K562 (cell line): ENCODE measurements around the gene PPT1. TPM values are rescaled to one million over a fixed set of nuclear protein-coding genes. Genes with fewer than 3 reads are reported as not detected.

ENCODE experiments used
- ARID1B ChIP-seq: fragments of 450-650 bp; IDR thresholded peaks from 2 replicates; pipeline ENCODE4 v1.6.1; 2016; ENCODE audit warnings: antibody characterized with exemption, mild to moderate bottlenecking, inconsistent platforms
- CBFA2T3 ChIP-seq: fragments of 450-650 bp; IDR thresholded peaks from 2 replicates; pipeline ENCODE4 v1.6.1; 2017
- CBX3 ChIP-seq, 2 experiments: IDR thresholded peaks; 1 replicate in 1 of 2; 2 replicates in 1 of 2; pipeline ENCODE4 v1.6.1; 2012; ENCODE audit warnings: inconsistent platforms in 2 of 2, low read length in 2 of 2, borderline replicate concordance in 1 of 2, control low read depth in 1 of 2
- DPF2 ChIP-seq: fragments of 450-650 bp; IDR thresholded peaks from 2 replicates; pipeline ENCODE4 v1.6.1; 2016
- EHMT2 ChIP-seq: fragments of 450-650 bp; IDR thresholded peaks from 2 replicates; pipeline ENCODE4 v1.6.1; 2018; ENCODE audit warnings: antibody characterized with exemption
- FOXK1 ChIP-seq: sonication (generic); formaldehyde crosslinking; IDR thresholded peaks from 2 replicates; pipeline ENCODE4 v1.8.0; 2022; ENCODE audit warnings: missing genetic modification reagents, mild to moderate bottlenecking, borderline replicate concordance
- GABPA ChIP-seq: fragments of 200-800 bp; sonication (Bioruptor generic); conservative IDR thresholded peaks from 2 replicates; pipeline ENCODE4 v1.6.1; 2016; ENCODE audit warnings: low read depth, missing genetic modification characterization, missing compliant biosample characterization
- GATA2 ChIP-seq: sonication (generic); formaldehyde crosslinking; IDR thresholded peaks from 2 replicates; pipeline ENCODE4 v1.4.0; 2020; ENCODE audit warnings: mild to moderate bottlenecking, missing genetic modification reagents
- NCOR1 ChIP-seq: fragments of 450-650 bp; IDR thresholded peaks from 2 replicates; pipeline ENCODE4 v1.6.1; 2016; ENCODE audit warnings: mild to moderate bottlenecking, moderate library complexity
- TAL1 ChIP-seq: fragments of 450-650 bp; IDR thresholded peaks from 2 replicates; pipeline ENCODE4 v1.6.1; 2016; ENCODE audit warnings: mild to moderate bottlenecking
- ZFP36 ChIP-seq: fragments of 150-350 bp; IDR thresholded peaks from 2 replicates; pipeline ENCODE4 v1.6.1; 2018; ENCODE audit warnings: low read length, low read depth; ENCODE audit not compliant: partially characterized antibody
- polyA plus RNA-seq, 8 experiments: library from polyadenylated mRNA; depleted of rRNA in 4 of 8; stranded (reverse) in 5 of 8; unstranded in 3 of 8; fragments of >200 nt; fragmentation: Nextera tagmentation in 2 of 8; fragmentation: Illumina TruSeq in 1 of 8; extraction: Ambion mirVana in 2 of 8; extraction: Trizol in 1 of 8; gene quantifications; 2 replicates each; pipeline versions ENCODE4 v1.2.1 to v1.2.3, GENCODE V29; 2011 to 2014; ENCODE audit warnings: inconsistent platforms in 1 of 8, missing spikeins in 1 of 8
- total RNA-seq, 7 experiments: library from RNA; depleted of rRNA in 6 of 7; stranded (reverse); fragments of >200 nt in 6 of 7; fragmentation: Illumina TruSeq in 2 of 7; extraction: Trizol in 2 of 7; gene quantifications; 2 replicates each; pipeline versions ENCODE4 v1.2.1 to v1.2.3, GENCODE V29; 2011 to 2021; ENCODE audit warnings: low replicate concordance in 1 of 7
- TF ChIP-seq, protein P1 (sequence below): fragments of 450-650 bp; IDR thresholded peaks from 2 replicates; pipeline ENCODE4 v1.7.1; 2018; ENCODE audit warnings: mild to moderate bottlenecking, low read depth; ENCODE audit not compliant: partially characterized antibody
- TF ChIP-seq, protein P2 (sequence below), 2 experiments: fragments of 450-650 bp in 1 of 2; sonication (generic) in 1 of 2; formaldehyde crosslinking in 1 of 2; IDR thresholded peaks; 2 replicates each; pipeline versions ENCODE4 v1.7.1 to v1.9.0; 2016 to 2022; ENCODE audit warnings: inconsistent platforms in 1 of 2, mild to moderate bottlenecking in 1 of 2, missing genetic modification reagents in 1 of 2
- TF ChIP-seq, protein P3 (sequence below): fragments of 450-650 bp; formaldehyde crosslinking; IDR thresholded peaks from 2 replicates; pipeline ENCODE4 v1.4.0; 2022; ENCODE audit warnings: missing genetic modification characterization
- TF ChIP-seq, protein P4 (sequence below): sonication (generic); formaldehyde crosslinking; IDR thresholded peaks from 2 replicates; pipeline ENCODE4 v1.8.0; 2022; ENCODE audit warnings: missing genetic modification reagents, mild to moderate bottlenecking, borderline replicate concordance

Gene PPT1
- total and polyA plus RNA-seq, 9 of the 15 experiments (the other 6 are each of a cell fraction or from before 2014, with no cell fraction given), result 72.2 to 285 (median 143) TPM

DNA sequence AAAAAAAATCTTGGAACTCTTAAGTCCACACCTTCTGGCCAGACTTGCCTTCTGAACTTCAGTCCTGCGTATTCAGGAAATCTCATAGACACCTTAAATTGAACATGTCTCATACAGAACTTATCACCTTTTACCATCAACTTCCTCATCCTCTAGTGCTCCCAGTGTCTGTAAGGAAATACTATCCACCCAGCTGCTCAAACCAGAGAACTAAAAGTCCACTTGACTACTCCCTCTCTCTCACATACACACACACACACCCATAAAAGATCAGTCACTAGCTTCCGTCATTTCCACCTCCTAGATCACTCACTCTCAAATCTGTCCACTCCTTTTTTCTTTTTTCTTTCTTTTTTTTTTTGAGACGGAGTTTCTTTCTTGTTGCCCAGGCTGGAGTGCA is 67.4 kb downstream of the PPT1 start (continued):
- TF ChIP-seq, protein P1, sequence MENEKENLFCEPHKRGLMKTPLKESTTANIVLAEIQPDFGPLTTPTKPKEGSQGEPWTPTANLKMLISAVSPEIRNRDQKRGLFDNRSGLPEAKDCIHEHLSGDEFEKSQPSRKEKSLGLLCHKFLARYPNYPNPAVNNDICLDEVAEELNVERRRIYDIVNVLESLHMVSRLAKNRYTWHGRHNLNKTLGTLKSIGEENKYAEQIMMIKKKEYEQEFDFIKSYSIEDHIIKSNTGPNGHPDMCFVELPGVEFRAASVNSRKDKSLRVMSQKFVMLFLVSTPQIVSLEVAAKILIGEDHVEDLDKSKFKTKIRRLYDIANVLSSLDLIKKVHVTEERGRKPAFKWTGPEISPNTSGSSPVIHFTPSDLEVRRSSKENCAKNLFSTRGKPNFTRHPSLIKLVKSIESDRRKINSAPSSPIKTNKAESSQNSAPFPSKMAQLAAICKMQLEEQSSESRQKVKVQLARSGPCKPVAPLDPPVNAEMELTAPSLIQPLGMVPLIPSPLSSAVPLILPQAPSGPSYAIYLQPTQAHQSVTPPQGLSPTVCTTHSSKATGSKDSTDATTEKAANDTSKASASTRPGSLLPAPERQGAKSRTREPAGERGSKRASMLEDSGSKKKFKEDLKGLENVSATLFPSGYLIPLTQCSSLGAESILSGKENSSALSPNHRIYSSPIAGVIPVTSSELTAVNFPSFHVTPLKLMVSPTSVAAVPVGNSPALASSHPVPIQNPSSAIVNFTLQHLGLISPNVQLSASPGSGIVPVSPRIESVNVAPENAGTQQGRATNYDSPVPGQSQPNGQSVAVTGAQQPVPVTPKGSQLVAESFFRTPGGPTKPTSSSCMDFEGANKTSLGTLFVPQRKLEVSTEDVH, result peak; percentile 43
- no peak for TF ChIP-seq FOXK1 (CRISPR knock-in tag)
- TF ChIP-seq EHMT2, result peak; percentile 48; the same call in 1 of the 2 replicates
- no peak for TF ChIP-seq CBX3 (IDR thresholded peaks at IDR 0.05; ENCODE audit: borderline replicate concordance in 1 of 2, low read length in 2 of 2)
- peak; percentile 63 for TF ChIP-seq ARID1B
- TF ChIP-seq GATA2 (CRISPR knock-in tag), result peak; percentile 68
- 0 out of 2 replicates have a peak, but pooled peaks have one; percentile 17 for TF ChIP-seq TAL1
- no peak for TF ChIP-seq CBFA2T3
- TF ChIP-seq ZFP36, result no peak
- TF ChIP-seq, protein P2, sequence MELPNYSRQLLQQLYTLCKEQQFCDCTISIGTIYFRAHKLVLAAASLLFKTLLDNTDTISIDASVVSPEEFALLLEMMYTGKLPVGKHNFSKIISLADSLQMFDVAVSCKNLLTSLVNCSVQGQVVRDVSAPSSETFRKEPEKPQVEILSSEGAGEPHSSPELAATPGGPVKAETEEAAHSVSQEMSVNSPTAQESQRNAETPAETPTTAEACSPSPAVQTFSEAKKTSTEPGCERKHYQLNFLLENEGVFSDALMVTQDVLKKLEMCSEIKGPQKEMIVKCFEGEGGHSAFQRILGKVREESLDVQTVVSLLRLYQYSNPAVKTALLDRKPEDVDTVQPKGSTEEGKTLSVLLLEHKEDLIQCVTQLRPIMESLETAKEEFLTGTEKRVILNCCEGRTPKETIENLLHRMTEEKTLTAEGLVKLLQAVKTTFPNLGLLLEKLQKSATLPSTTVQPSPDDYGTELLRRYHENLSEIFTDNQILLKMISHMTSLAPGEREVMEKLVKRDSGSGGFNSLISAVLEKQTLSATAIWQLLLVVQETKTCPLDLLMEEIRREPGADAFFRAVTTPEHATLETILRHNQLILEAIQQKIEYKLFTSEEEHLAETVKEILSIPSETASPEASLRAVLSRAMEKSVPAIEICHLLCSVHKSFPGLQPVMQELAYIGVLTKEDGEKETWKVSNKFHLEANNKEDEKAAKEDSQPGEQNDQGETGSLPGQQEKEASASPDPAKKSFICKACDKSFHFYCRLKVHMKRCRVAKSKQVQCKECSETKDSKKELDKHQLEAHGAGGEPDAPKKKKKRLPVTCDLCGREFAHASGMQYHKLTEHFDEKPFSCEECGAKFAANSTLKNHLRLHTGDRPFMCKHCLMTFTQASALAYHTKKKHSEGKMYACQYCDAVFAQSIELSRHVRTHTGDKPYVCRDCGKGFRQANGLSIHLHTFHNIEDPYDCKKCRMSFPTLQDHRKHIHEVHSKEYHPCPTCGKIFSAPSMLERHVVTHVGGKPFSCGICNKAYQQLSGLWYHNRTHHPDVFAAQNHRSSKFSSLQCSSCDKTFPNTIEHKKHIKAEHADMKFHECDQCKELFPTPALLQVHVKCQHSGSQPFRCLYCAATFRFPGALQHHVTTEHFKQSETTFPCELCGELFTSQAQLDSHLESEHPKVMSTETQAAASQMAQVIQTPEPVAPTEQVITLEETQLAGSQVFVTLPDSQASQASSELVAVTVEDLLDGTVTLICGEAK (IDR thresholded peaks at IDR 0.05), result peak; percentile 67
- TF ChIP-seq, protein P2 (CRISPR knock-in tag; IDR thresholded peaks at IDR 0.05), result no peak
- peak; percentile 26; the same call in 1 of the 2 replicates for TF ChIP-seq GABPA
- TF ChIP-seq, protein P3, sequence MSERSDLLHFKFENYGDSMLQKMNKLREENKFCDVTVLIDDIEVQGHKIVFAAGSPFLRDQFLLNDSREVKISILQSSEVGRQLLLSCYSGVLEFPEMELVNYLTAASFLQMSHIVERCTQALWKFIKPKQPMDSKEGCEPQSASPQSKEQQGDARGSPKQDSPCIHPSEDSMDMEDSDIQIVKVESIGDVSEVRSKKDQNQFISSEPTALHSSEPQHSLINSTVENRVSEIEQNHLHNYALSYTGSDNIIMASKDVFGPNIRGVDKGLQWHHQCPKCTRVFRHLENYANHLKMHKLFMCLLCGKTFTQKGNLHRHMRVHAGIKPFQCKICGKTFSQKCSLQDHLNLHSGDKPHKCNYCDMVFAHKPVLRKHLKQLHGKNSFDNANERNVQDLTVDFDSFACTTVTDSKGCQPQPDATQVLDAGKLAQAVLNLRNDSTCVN (CRISPR knock-in tag), result 0 out of 2 replicates have a peak, but pooled peaks have one; percentile 24
- peak; percentile 65; the same call in 1 of the 2 replicates for TF ChIP-seq DPF2
- peak; percentile 13; the same call in 1 of the 2 replicates for TF ChIP-seq NCOR1
- TF ChIP-seq, protein P4, sequence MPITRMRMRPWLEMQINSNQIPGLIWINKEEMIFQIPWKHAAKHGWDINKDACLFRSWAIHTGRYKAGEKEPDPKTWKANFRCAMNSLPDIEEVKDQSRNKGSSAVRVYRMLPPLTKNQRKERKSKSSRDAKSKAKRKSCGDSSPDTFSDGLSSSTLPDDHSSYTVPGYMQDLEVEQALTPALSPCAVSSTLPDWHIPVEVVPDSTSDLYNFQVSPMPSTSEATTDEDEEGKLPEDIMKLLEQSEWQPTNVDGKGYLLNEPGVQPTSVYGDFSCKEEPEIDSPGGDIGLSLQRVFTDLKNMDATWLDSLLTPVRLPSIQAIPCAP (CRISPR knock-in tag), result no peak
